SK-N-SH (cell line): ENCODE measurements around the gene PEBP1. TPM values are rescaled to one million over a fixed set of nuclear protein-coding genes. Genes with fewer than 3 reads are reported as not detected.
A peak's percentile ranks its signal among the peaks of the same experiment; 100 is the strongest.

Experiments used
- CTCF ChIA-PET: fragments of 300-600, 350-600 bp; formaldehyde crosslinking; extraction: SDS; loops from one replicate; lab custom pipeline; 2021; lab: Yijun Ruan, JAX
- POLR2A ChIA-PET: fragments of 350-600 bp; sonication (Branson Sonifier 250); formaldehyde crosslinking; extraction: SDS; loops from one replicate; lab custom pipeline; 2020; ENCODE audit warnings: antibody characterized with exemption, inconsistent platforms; lab: Yijun Ruan, JAX
- DNase-seq: peaks from one replicate; pipeline ENCODE4 v3.0.0; 2012
- H2AFZ ChIP-seq: fragments of 200-600 bp; sonication (generic); 2 replicates; pipeline ENCODE4 v1.8.1; 2016; ENCODE audit warnings: antibody characterized with exemption, mild to moderate bottlenecking, low read depth
- H3F3A ChIP-seq: fragments of 200-600 bp; sonication (generic); replicated peaks from 2 replicates; pipeline ENCODE3; 2016; ENCODE audit warnings: antibody characterized with exemption, mild to moderate bottlenecking; ENCODE audit not compliant: insufficient read depth
- H3K27ac ChIP-seq, 2 experiments: fragments of 200-500 bp in 1 of 2; fragments of 200-600 bp in 1 of 2; sonication (Bioruptor generic) in 1 of 2; sonication (generic), shearing (Covaris generic) in 1 of 2; 2 replicates each; pipeline versions ENCODE4 v1.5.1 to v1.6.1; 2014 to 2016; ENCODE audit warnings: low read depth in 2 of 2, inconsistent platforms in 1 of 2, low read length in 1 of 2, mild to moderate bottlenecking in 1 of 2, mixed read lengths in 1 of 2
- H3K27me3 ChIP-seq: fragments of 200-600 bp; sonication (generic), shearing (Covaris generic); 2 replicates; pipeline ENCODE4 v1.6.1; 2016; ENCODE audit warnings: mixed run types; ENCODE audit not compliant: insufficient read depth
- H3K36me3 ChIP-seq, 2 experiments: fragments of 200-500 bp in 1 of 2; fragments of 200-600 bp in 1 of 2; sonication (Bioruptor generic) in 1 of 2; sonication (generic) in 1 of 2; replicated peaks in 1 of 2; 2 replicates each; pipeline versions ENCODE3 to v1.5.1; 2014 to 2016; ENCODE audit warnings: low read length in 1 of 2, mild to moderate bottlenecking in 1 of 2; ENCODE audit not compliant: insufficient read depth in 2 of 2, control insufficient read depth in 1 of 2
- H3K4me1 ChIP-seq, 2 experiments: fragments of 200-500 bp in 1 of 2; fragments of 200-600 bp in 1 of 2; sonication (Bioruptor generic) in 1 of 2; sonication (generic), shearing (Covaris generic) in 1 of 2; 2 replicates each; pipeline versions ENCODE4 v1.5.1 to v1.6.1; 2014 to 2016; ENCODE audit warnings: low read depth in 1 of 2, low read length in 1 of 2, mixed run types in 1 of 2; ENCODE audit not compliant: insufficient read depth in 2 of 2, control insufficient read depth in 1 of 2
- H3K4me2 ChIP-seq: fragments of 200-600 bp; sonication (generic), shearing (Covaris generic); 2 replicates; pipeline ENCODE4 v1.6.1; 2017; ENCODE audit warnings: mixed run types
- H3K4me3 ChIP-seq, 2 experiments: fragments of 200-500 bp in 1 of 2; fragments of 200-600 bp in 1 of 2; sonication (Bioruptor generic) in 1 of 2; sonication (generic), shearing (Covaris generic) in 1 of 2; 2 replicates each; pipeline versions ENCODE4 v1.5.1 to v1.8.1; 2014 to 2016; ENCODE audit warnings: low read depth in 2 of 2, inconsistent platforms in 1 of 2, low read length in 1 of 2, mild to moderate bottlenecking in 1 of 2, mixed read lengths in 1 of 2, moderate library complexity in 1 of 2
- H3K79me2 ChIP-seq: fragments of 200-600 bp; sonication (generic); 2 replicates; pipeline ENCODE4 v1.8.1; 2017; ENCODE audit warnings: mild to moderate bottlenecking; ENCODE audit not compliant: insufficient read depth
- H3K9ac ChIP-seq: fragments of 200-600 bp; sonication (generic); 2 replicates; pipeline ENCODE4 v1.6.1; 2017; ENCODE audit warnings: mixed run types
- H3K9me2 ChIP-seq: fragments of 200-600 bp; sonication (generic); 2 replicates; pipeline ENCODE4 v1.6.1; 2017; ENCODE audit warnings: mixed run types
- H3K9me3 ChIP-seq: fragments of 200-600 bp; sonication (generic); 2 replicates; pipeline ENCODE4 v1.6.1; 2017; ENCODE audit warnings: mixed run types, mild to moderate bottlenecking, moderate library complexity
- H4K20me1 ChIP-seq: fragments of 200-600 bp; sonication (generic); 2 replicates; pipeline ENCODE4 v1.6.1; 2017; ENCODE audit warnings: mild to moderate bottlenecking, mixed run types; ENCODE audit not compliant: insufficient read depth
- CHD2 ChIP-seq: fragments of 150-350 bp; IDR thresholded peaks from 2 replicates; pipeline ENCODE4 v1.6.1; 2018; ENCODE audit warnings: low read length; ENCODE audit not compliant: partially characterized antibody
- ELF1 ChIP-seq: IDR thresholded peaks from 2 replicates; pipeline ENCODE4 v1.4.0; 2012
- EP300 ChIP-seq, 2 experiments: IDR thresholded peaks; 2 replicates each; pipeline versions ENCODE4 v1.4.0 to v1.6.1; 2012; ENCODE audit warnings: borderline replicate concordance in 1 of 2, low read depth in 1 of 2, low read length in 1 of 2
- FOXJ3 ChIP-seq: sonication (generic); formaldehyde crosslinking; IDR thresholded peaks from 2 replicates; pipeline ENCODE4 v1.5.1; 2020; ENCODE audit warnings: mild to moderate bottlenecking, missing genetic modification reagents
- FOXM1 ChIP-seq: IDR thresholded peaks from 2 replicates; pipeline ENCODE4 v1.4.0; 2012; ENCODE audit warnings: low read depth, mild to moderate bottlenecking
- GATA2 ChIP-seq: sonication (generic); formaldehyde crosslinking; IDR thresholded peaks from 2 replicates; pipeline ENCODE4 v1.5.0; 2020; ENCODE audit warnings: mild to moderate bottlenecking, missing genetic modification reagents
- IRF3 ChIP-seq: fragments of 150-350 bp; IDR thresholded peaks from 2 replicates; pipeline ENCODE4 v1.6.1; 2016; ENCODE audit warnings: mild to moderate bottlenecking, low read depth, low read length
- JUND ChIP-seq: IDR thresholded peaks from 2 replicates; pipeline ENCODE4 v1.4.0; 2012
- MEF2A ChIP-seq: IDR thresholded peaks from 2 replicates; pipeline ENCODE4 v1.4.0; 2012; ENCODE audit warnings: low read depth, borderline replicate concordance
- MXI1 ChIP-seq: IDR thresholded peaks from 2 replicates; pipeline ENCODE4 v1.6.1; 2012; ENCODE audit warnings: mild to moderate bottlenecking, low read depth, low read length, improper control_type of control experiment
- PBX3 ChIP-seq: IDR thresholded peaks from 2 replicates; pipeline ENCODE4; 2012
- POLR2AphosphoS5 ChIP-seq: IDR thresholded peaks from 2 replicates; pipeline ENCODE4 v1.6.1; 2012; ENCODE audit warnings: low read depth, low read length
- RAD21 ChIP-seq: IDR thresholded peaks from 2 replicates; pipeline ENCODE4 v1.6.1; 2012; ENCODE audit warnings: mild to moderate bottlenecking, low read length
- RCOR1 ChIP-seq: fragments of 150-350 bp; IDR thresholded peaks from 2 replicates; pipeline ENCODE4 v1.6.1; 2017; ENCODE audit warnings: antibody characterized with exemption, low read length
- SIN3A ChIP-seq: IDR thresholded peaks from 2 replicates; pipeline ENCODE4 v1.6.1; 2012; ENCODE audit warnings: low read depth, mild to moderate bottlenecking, low read length, moderate library complexity, borderline replicate concordance
- SMC3 ChIP-seq: IDR thresholded peaks from 2 replicates; pipeline ENCODE4 v1.6.1; 2012; ENCODE audit warnings: low read depth, low read length, improper control_type of control experiment
- TAF1 ChIP-seq: IDR thresholded peaks from 2 replicates; pipeline ENCODE4 v1.6.1; 2012; ENCODE audit warnings: low read depth, mild to moderate bottlenecking, low read length, moderate library complexity, borderline replicate concordance
- TCF12 ChIP-seq: IDR thresholded peaks from 2 replicates; pipeline ENCODE4 v1.4.0; 2012
- TEAD4 ChIP-seq: IDR thresholded peaks from 2 replicates; pipeline ENCODE4 v1.4.0; 2012; ENCODE audit warnings: mild to moderate bottlenecking, borderline replicate concordance; ENCODE audit not compliant: insufficient read depth
- USF2 ChIP-seq: fragments of 150-350 bp; IDR thresholded peaks from 2 replicates; pipeline ENCODE4 v1.6.1; 2017; ENCODE audit warnings: antibody characterized with exemption, low read length, low read depth, borderline replicate concordance
- YY1 ChIP-seq: IDR thresholded peaks from 2 replicates; pipeline ENCODE4 v1.4.0; 2012; ENCODE audit warnings: low read depth, mild to moderate bottlenecking
- WGBS: methylation state at CpG from one replicate; pipeline ENCODE4 v1.1.6; 2017; ENCODE audit warnings: low lambda C conversion rate; 5-methylcytosine and 5-hydroxymethylcytosine counted together
- polyA plus RNA-seq, 3 experiments: library from polyadenylated mRNA; depleted of rRNA; stranded (reverse); fragments of >200 nt; gene quantifications; 2 replicates each; pipeline ENCODE4 v1.2.3, GENCODE V29; 2012
- TF ChIP-seq, protein P1 (sequence below): IDR thresholded peaks from 2 replicates; pipeline ENCODE4 v1.6.1; 2012; ENCODE audit warnings: mild to moderate bottlenecking, low read depth, low read length, moderate library complexity

The PEBP1 gene
- polyA plus RNA-seq, 1 of the 3 experiments (the other 2 are of a cell fraction), result 219 TPM

GRCh38 chr12:118103601-118104382 lies 32.1 kb upstream of the PEBP1 start, which contains the start of gene VSIG10 (continued):
- 0 out of 2 replicates have a peak, but pooled peaks have one; percentile 2 for TF ChIP-seq PBX3
- peak; percentile 76; the same call in 1 of the 2 replicates for TF ChIP-seq POLR2AphosphoS5
- no peak for TF ChIP-seq RCOR1
- no peak for TF ChIP-seq GATA2 (CRISPR knock-in tag)
- no peak for TF ChIP-seq RAD21
- TF ChIP-seq MXI1, result peak; percentile 7; the same call in 1 of the 2 replicates
- 0 out of 2 replicates have a peak, but pooled peaks have one; percentile 30 for TF ChIP-seq SIN3A
- no peak for TF ChIP-seq TCF12
- TF ChIP-seq SMC3, result no peak
- TF ChIP-seq TEAD4, result 0 out of 2 replicates have a peak, but pooled peaks have one; percentile 18
- peak; percentile 56; the same call in 1 of the 2 replicates for TF ChIP-seq FOXM1
- TF ChIP-seq TAF1, result peak; percentile 58
- no peak for TF ChIP-seq JUND
- TF ChIP-seq, all 33 proteins: peak for 10

DNA sequence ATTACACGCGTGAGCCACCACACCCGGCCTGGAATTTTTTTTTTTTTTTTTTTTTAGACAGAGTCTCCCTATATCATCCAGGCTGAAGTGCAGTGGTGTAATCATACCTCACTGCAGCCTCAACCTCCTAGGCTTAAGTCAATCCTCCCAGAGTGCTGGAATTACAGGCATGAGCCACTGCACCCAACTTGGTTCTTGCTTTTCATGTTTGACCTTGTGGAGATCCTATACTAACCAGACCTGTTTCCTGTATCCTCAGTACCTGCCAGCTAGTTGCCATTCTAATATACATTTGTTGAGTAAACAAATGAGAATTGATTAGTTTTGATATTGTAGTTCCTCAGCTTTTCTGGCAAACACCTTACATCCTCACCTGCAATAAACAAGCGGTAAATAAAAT lies 28.9 kb upstream of the PEBP1 start:
- H3K4me2 ChIP-seq, result no peak overlapping the region
- no peaks in the 10 kb centered on the region for H4K20me1 ChIP-seq
- H3F3A ChIP-seq, result peaks cover 5% of the 10 kb centered on the region
- no peak overlapping the region for H3K9ac ChIP-seq
- no peaks in the 10 kb centered on the region for H3K27me3 ChIP-seq
- POLR2A ChIA-PET, result no interaction called here
- no peak for DNase-seq
- TF ChIP-seq CHD2, result no peak
- no peak for TF ChIP-seq TAF1
- TF ChIP-seq FOXM1, result no peak
- TF ChIP-seq USF2, result no peak
- TF ChIP-seq FOXJ3 (CRISPR knock-in tag), result no peak
- TF ChIP-seq PBX3, result no peak
- no peak for TF ChIP-seq EP300 (IDR thresholded peaks at IDR 0.05; ENCODE audit: borderline replicate concordance in 1 of 2, low read depth in 1 of 2, low read length in 1 of 2)
- no peak for TF ChIP-seq YY1
- no peak for TF ChIP-seq MEF2A
- no peak for TF ChIP-seq GATA2 (CRISPR knock-in tag)
- TF ChIP-seq IRF3, result no peak
- no peak for TF ChIP-seq SIN3A
- TF ChIP-seq, protein P1, sequence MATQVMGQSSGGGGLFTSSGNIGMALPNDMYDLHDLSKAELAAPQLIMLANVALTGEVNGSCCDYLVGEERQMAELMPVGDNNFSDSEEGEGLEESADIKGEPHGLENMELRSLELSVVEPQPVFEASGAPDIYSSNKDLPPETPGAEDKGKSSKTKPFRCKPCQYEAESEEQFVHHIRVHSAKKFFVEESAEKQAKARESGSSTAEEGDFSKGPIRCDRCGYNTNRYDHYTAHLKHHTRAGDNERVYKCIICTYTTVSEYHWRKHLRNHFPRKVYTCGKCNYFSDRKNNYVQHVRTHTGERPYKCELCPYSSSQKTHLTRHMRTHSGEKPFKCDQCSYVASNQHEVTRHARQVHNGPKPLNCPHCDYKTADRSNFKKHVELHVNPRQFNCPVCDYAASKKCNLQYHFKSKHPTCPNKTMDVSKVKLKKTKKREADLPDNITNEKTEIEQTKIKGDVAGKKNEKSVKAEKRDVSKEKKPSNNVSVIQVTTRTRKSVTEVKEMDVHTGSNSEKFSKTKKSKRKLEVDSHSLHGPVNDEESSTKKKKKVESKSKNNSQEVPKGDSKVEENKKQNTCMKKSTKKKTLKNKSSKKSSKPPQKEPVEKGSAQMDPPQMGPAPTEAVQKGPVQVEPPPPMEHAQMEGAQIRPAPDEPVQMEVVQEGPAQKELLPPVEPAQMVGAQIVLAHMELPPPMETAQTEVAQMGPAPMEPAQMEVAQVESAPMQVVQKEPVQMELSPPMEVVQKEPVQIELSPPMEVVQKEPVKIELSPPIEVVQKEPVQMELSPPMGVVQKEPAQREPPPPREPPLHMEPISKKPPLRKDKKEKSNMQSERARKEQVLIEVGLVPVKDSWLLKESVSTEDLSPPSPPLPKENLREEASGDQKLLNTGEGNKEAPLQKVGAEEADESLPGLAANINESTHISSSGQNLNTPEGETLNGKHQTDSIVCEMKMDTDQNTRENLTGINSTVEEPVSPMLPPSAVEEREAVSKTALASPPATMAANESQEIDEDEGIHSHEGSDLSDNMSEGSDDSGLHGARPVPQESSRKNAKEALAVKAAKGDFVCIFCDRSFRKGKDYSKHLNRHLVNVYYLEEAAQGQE, result no peak
- no peak for TF ChIP-seq ELF1
- no peak for TF ChIP-seq POLR2AphosphoS5
- TF ChIP-seq, all 33 proteins: peak for 0
- Histone ChIP-seq H3K4me1 (peaks cover 0 to 7% of the 10 kb centered on the region in 2 experiments; a peak in 1 of 4 replicates), H3K27ac (no peak overlapping the region), H2AFZ (no peak overlapping the region), H3K79me2 (peaks cover 12% of the 10 kb centered on the region), H3K36me3 (no peaks in the 10 kb centered on the region), H3K9me2 (no peaks in the 10 kb centered on the region), H3K4me3 (no peak overlapping the region), H3K9me3 (no peaks in the 10 kb centered on the region)
- WGBS, result 89% methylated on average over 4 of the region's 4 CpGs
- CTCF ChIA-PET, result no interaction called here
